ENCODE results near the gene CPN1.
A peak's percentile ranks its signal among the peaks of the same experiment; 100 is the strongest.

Gene CPN1

DNA sequence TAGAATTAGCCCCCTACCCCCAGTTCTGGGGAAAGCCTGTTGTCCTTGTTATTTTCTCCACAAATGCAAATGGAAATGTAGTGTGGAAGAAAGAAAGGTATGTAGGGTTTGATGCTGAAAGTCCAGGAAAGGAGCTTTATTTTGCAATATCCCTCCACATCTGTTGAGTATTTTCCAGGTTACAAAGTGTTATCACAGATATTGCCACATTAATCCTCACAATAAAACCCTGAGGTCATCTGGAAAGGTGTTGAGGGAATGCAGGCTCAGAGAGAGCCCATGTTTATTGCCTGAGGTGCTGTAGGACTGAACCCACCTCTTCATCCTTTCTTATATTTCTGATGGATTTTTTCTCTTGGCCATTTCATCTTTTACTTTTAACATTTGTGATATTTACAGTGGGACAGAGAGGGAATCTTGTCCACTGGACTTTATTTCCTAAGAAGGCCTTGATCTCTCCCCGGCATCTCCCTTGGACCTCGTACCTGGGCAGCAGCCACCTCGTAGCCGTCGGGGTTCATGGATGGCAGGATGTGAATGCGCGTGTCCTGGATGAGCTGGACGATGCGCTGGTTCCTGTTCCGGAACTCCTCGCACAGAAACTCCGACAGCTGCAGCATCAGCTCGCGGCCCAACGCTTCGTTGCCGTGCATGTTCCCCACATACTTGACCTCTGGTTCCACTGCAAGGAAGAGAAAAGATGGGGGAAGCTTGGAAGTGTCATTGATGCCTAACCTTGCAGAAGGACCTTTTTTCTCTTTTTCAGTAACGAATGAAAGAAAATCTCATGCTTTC is 6.0 kb downstream of the CPN1 start:
- no peak for DNase-seq

DNA sequence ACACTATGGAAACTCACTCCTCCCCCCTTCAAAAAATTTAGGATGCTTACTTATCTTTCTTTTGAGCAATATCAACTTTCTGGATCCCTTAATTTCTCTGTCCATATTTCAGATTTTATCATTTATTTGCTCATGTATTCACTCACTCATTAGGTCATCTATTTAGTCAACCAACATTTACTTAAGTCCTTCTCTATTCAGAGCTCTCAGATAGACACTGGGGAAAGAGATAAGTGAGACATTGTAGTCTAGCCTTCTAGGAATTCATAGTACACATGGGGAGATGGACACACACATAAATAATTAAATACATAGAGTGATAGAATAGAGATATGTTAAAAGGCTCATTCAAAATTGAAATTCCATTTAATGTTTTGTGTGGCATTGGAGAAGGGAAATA is 9.2 kb downstream of the CPN1 start:
- no peak for DNase-seq

DNA sequence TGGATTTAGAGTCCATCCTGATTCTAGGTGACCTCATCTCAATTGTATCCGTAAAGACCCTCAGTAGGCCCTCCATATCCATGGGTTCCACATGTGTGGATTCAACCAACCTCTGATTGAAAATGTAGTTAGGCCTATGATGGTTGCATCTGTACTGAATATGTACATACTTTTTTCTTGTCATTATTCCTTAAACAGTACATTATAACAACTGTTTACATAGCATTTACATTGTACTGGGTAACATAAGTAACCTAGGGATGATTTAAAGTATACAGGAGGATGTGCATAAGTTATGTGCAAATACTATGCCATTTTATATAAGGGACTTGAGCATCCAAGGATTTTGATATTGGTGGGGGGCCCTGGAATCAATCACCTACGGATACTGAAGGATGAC is 10.1 kb downstream of the CPN1 start:
- DNase-seq = no peak

DNA sequence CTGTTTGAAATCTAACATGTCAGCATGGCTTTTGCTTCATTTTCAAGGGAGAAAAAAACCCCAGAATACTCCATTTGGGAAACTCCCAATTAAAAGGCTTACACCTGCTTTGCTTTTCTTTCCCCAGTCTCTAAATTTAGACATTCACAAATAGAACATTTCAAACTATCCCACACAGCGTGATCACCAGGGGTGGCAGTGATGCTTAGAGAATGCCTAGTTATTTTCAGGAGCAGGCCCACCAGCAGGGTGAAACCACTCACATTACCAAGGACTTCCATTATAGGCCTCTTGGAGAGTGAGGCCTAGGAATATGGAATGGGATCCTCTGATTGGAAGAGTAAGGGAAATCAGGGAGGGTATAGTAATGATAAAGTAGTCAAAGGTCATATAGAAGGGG is 14.2 kb downstream of the CPN1 start:
- no peak for DNase-seq

DNA sequence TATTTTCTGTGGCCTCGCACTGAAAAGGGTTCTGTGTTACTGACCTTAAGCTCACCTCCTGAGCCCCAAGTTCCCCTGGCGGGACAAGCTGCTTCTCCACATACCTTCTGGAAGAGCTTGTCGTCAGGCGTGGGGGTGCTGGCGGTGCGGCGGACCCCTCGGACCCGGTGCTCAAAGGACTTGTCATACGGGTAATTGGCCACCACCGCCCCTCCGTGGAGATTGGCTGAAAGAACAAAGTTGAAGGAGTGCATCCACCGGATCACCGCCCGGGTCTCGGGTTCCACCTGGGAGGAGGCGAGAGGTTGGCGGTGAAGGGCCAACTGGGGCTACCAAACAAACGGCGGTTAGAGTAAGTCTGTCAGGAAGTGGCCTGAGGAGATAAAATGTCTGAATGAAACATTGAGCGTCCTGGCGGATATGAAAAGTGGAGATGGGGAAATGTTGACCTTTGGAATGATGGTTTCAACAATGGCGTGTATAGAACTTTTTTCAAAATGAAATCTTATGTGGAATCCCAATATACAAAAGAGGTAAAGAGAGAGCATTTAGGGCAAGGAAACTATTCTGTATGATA is 16.5 kb downstream of the CPN1 start:
- no peak for DNase-seq

DNA sequence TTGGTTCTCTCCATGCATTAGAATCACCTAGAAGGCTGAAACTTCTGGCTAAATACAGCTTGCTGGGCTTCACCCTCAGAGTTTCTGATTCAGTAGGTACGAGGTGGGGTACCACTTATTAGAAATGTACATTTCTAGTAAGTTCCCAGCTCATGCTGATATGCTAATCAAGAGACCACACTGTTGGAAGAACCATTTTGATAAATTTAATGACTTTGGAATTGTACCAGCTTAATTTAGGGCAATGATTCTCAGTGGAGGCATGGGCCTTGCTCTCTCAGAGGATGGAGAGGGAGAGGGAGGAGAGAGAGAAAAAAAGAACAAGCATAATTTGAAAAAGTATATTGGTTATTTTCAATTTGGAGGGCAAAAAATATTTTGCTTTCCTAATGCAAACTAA is 20.3 kb downstream of the CPN1 start:
- no peak for DNase-seq

DNA sequence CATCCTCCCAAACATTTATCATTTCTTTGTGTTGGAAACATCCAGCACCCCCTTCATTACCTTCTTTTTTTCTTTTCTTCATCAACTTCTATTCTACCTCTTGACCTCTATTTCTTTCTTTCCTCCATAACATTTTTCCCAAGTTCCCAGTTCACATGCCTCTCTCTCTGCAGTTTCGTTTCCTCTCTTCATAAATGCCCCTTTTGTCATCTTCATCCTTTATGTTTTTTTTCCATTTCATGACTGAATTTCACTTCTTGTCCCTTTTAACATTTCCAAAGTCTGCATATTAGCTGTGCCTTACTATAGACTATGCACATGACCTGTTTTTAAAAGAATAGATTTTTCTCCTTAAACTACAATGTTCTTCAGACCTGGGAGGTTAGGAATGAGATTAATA is 23.7 kb downstream of the CPN1 start:
- DNase-seq = no peak

DNA sequence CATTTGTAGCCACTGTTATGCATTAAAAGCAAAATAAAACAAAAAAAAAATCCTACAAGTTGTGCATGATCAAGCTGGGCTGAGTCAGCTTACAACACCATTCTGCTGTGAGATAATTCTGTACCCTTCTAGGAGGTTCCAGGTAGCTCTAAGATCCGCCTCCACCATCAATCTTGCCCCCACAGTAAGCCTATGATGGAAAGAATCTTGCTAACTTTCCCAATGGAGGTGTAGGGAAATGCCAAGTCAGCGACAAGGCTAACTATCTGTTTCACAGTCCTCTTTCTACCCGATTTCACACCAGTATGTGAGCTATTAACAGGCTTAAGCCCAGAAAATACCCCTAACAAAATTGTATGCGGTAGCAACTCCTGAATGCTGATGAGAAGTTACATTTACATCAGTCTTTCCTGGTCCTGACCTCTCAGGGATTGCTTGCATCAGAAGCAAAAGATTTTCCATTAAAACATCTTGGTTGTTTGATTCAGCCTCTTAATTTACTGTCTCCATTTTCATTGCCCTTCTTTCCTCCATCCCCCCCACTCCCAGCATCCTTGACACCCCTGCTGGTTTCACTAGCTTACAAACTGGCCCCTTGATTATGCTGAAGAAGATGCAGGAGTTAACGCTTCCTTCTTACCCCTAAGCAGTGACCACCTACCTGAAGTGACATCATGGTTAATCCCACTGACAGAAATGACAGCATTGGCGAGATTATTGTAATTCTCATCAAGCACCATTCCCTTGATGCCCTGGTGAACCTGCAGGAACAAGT is 27.8 kb downstream of the CPN1 start:
- DNase-seq = no peak

DNA sequence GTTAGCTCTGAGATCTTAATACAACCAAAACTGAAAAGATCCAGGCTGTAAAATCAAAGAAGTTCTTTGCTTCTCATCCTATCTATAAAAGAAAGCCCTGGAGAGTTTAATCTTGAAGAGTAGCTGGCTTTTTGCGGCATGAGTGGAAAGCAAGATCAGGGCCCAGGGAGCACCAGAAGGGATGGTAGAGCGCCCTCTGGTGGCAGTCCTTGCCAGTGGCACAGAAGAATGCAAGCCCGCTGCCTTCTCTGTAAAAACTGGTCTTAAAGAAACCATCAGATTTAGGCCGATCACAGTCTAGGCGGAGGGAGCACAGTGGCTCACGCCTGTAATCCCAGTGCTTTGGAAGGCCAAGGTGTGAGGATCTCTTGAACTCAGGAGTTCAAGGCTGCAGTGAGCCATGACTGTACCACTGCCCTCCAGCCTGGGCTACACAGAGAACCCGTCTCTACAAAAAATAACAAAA is 35.6 kb downstream of the CPN1 start:
- DNase-seq = peak; percentile 82

DNA sequence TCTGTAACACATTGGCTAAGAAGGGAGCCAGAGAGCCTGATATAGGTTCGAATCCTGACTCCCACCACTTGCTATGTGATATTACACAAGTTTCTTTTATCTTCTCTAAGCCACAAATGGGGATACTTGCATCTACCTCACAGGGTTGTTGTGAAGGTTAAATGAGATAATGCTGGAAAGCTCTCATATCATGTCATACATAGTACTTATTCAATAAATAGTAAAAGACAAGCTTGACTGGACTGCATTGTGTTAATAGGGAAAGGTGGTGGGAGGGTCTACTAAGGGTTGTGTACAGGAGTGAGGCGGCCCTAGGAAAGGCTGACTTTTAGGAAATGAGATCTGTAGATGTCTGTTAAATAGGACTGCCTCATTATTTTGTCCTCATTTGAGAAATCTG is 36.1 kb downstream of the CPN1 start:
- no peak for DNase-seq

DNA sequence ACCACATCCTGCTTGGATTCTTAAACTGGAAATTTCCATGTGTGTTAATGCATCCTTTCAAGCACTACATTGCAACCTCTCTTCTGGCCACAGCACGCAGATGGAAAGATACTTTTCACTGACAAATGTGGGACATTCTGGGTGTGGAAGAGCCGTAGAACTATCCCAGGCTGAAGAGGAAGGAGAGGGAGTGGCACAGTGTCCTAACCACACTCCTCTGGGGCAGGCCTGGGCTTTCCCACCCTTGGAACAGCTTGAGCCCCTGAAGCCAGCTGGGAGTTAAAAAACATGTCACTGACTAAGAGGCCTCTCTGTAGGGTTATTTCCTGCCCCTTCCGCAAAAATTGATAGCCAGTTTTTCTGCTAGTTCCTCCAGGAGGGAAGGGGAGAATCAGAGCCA is 37.9 kb downstream of the CPN1 start:
- no peak for DNase-seq

DNA sequence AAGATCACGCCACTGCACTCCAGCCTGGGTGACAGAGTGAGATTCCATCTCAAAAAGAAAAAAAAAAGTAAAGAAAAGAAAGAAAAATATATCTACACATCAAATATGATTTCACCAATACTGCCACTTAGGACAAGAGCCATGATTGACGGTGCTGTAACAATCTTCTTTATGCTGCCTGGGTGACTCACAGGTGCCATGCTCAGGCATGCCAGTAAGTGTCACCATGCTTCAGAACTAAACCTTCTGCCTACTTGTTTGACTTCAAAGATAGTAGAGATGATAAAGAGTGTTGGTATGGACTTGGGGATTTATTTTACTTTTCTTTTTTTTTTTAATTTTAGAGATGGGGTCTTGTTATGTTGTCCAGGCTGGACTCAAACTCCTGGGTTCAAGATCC is 38.3 kb downstream of the CPN1 start:
- DNase-seq = peak; percentile 35

DNA sequence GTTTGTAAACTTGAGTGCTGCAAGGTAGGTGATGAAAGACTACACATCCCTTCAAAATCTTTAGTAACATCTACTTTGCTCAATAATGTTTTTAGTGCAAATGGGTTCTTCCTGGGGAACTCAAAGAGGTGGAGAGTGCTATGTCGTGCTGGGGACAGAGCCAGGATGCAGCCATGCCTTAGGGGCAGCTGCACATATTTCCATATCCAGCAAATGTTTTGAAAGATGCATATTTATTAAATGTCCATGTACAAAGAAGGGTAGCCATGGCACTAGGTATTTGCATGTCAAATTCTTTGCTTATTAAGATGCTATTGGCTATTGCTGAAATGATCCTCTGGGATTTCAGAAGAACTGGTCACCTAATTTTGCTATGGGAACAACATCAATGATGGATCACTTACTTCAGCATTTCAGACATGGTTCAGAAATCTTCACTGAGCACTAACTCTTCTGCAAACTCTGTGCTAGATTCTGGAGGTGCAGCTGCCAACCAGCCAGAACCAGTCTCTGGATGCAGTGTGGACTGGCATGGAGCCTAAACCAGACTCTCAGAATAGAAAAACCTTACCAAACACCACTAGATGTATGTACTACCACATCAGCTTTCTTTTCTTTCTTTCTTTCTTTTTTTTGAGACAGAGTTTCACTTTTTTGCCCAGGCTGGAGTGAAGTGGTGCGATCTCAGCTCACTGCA is 40.2 kb downstream of the CPN1 start:
- no peak for DNase-seq

DNA sequence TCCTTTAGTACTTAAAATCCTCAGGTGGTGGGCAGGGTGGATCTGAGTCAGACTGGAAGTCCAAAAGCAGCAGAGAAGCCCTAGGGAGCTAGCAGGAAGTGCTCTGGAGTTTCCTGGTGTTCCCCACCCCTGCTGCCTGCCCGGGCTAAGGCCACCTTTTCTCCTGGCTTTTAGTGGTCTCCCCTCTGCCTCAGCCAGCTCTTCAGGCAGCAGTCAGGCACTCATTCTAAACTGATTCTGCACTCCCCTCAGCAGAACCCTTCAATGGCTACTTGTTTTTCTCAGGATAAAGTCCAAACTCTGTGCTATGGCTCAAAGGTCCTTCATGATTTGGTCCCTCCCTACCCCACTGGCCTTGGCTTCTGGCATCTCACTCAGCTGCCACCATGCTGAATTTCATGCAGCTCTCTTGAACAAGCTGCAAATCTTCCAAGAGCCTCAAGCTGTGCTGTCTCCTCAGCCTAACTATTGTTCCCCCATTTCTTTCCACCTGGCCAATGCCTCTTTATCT is 43.1 kb downstream of the CPN1 start:
- no peak for DNase-seq

DNA sequence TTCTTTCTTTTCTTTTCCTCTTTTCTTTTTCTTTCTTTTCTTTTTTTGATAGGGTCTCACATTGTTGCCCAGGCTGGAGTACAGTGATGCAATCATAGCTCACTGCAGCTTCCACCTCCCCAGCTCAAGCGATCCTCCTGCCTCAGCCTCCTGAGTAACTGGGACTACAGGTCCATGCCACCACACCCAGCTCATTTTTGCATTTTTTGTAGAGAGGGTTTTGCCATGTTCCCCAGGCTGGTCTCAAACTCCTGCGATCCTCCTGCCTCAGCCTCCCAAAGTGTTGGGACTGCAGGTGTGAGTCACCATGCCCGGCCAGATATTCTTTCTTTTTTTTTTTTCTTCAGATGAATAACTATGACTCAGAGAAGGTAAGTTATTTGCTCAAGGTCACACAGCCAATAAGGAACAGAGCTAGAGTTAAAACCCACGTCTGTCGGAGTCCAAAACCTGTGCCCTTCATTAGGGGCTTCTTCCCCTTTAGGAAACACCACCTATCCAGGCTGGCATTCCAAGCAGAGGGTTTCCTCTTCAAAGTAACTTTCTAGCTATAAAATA is 43.8 kb downstream of the CPN1 start:
- no peak for DNase-seq

DNA sequence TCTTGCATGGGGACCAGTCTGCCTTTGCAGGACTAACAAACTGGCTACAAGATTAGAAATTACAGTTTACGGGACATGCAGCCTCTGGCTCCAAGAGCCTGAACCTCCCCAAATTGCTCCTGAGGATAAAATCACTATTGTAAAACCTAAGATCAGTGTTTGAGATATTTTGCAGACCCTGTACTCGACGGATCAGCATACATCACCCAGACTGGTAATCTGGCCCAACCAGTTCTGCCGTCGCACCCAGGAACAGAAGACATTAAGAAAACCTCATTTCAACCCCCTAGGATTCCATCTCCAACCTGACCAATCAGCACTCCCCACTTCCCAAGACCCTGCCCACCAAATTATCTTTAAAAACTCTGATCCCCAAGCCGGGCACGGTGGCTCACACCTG is 44.8 kb downstream of the CPN1 start:
- no peak for DNase-seq

DNA sequence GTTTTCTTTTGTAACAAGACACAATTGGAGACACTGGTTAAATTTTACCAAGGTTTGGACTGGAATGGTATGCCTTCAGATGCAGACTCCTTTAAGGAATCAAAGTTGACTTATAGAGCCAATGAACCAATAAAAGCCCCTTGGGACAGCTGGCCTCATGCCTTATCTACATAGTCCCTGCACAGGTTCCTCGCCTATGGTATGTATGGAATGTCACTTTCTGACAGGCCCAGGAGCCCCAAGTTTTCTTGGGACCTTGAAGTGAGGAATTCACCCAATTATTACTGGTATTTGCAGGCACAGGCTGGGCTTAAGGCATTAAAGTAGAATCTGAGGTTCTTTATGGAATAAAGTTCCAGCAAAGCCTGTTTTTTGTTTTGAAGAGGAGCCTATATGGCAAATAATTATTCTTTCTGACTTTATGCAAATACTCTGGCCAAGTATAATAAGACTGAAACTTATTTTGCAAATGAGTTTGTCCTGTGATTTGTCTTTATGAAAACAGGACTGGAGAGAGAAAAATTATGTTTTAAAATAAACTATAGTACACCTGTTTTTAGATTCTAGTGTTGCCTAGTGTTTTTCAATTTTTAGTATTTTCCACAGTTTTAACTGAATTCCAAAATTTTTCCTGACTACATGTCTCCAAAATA is 47.8 kb downstream of the CPN1 start:
- no peak for DNase-seq

DNA sequence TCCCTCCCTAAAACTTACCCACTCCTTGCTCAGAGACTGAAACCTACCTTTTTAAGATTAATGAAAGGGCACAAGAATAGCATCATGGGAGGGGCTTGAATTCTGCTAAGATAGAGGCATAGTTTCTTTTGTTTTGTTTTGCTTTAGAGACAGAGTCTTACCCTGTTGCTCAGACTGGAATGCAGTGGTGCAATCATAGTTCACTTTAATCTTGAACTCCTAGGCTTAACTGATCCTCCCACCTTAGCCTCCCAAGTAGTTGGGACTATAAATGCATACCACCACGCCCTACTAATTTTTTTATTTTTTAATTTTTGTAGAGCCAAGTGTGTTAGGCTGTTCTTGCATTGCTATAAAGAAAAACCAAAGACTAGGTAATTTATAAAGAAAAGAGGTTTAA is 54.3 kb downstream of the CPN1 start:
- DNase-seq = no peak

DNA sequence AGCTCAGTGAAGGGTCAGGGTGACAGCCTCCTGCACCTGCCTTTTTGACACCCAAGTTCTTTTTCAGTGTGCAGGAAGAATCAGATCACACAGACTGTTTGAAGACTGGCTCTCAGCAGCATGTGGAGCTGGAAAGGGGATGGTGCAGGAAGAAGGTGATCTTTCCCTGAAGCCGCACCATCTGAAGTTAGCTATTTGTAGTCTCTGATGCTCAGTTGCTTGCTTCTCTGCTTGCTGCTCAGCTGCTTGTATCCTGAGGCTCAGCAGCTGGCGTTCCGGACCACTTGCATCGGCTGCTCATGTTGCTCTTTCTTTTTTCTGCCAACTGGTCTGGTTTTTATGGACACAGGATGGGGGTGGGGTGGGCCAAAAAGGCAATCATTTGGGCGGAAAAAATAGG is 56.1 kb downstream of the CPN1 start:
- no peak for DNase-seq

DNA sequence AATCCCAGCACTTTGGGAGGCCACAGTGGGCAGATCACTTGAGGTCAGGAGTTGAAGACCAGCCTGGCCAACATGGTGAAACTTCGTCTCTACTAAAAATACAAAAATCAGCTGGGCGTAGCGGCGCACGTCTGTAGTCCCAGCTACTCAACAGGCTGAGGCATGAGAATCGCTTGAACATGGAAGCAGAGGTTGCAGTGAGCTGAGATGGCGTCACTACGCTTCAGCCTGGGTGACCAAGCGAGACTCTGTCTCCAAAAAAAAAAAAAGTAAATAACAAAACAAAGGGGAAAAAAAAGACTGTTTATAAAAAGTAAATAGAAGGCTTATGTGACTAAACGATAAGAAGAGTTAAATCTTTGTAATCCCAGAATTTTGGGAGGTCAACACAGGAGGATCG is 56.9 kb downstream of the CPN1 start:
- no peak for DNase-seq

DNA sequence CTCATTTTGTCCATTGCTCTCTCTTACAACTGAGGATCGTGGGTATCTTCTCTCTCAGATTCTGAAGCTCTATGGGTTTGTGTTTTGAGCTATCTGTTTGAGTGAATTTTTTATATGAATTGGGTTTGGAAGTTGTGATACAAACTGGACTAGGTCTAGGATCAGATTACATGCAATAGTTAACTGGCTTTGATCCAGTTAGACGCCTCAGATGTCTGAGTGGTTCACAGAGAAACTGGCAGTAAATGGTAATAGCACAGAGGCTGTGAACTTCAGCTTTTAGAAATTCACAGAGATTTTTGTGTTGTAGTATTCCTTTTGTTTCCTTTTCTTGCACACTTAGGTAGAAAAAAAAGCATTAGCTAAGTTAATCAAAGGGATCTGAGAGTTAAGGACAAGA is 59.3 kb downstream of the CPN1 start:
- no peak for DNase-seq

DNA sequence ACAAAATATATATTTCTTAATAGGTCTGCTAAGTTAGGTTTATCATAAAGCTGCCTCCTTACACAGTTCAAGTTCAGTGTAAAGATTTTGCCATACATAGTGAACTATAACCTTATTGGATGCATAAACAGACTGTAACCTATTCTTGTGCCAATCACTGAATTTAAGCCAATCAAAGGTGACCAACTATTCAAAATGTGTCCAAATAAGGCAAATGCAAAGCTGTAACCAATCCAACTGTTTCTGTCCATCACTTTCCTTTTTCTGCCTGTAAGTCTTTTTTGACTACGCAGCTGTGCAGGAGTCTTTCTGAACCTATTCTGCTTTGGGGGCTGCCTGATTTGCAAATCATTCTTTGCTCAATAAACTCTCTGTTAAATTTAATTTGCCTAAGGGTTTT is 60.3 kb downstream of the CPN1 start:
- no peak for DNase-seq

DNA sequence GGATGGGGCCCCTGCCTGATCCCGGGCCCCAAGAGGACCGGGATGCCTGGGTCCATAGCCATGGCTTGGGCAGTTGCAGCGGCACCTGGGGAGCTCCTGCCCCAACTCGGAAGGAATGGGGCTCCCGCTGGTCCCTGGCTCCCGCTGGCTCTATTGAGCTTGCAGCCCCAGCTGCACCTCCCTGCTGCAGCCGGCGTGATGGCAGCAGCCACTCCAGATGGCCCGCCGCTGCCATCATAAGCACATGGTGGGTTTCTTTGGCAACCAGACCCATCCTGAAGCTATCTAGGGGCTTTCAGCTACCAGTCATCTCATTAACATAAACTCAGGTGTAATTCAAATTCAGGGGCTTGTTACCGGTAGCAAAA is 60.8 kb downstream of the CPN1 start:
- no peak for DNase-seq
